Stimulated activated CD4-positive, alpha-beta T cell treated with anti-CD3 and anti-CD28 coated beads, Interleukin-15, amount 100 ng/mL, for 48 hours (primary cell): ENCODE measurements around the gene SNRNP70.
"Not testable (repeated sequence)": the region's sequence is repeated elsewhere in the genome, so short reads cannot be mapped to it uniquely, and the experiment has no call there.

Experiments
- DNase-seq, 2 donors: peaks; one replicate each; pipeline ENCODE4 v3.0.0-alpha.2; 2020; ENCODE audit warnings: low read depth in 2 of 2

The SNRNP70 gene

GRCh38 chr19:49085020-49085867 lies at the start of gene SNRNP70:
TSS of gene SNRNP70 (plus strand) at chr19:49085451. CDS start at chr19:49086415, 964 bp downstream.
- peak; percentile 98 for DNase-seq

- DNase-seq: peak; percentile 60 to 68
These were observed 48.4 kb upstream of the SNRNP70 start, which contains the start of gene CGB1 for GRCh38 chr19:49036815-49037214. TSS of gene CGB1 (minus strand) at chr19:49036895. CDS start at chr19:49036711, 184 bp downstream.

GRCh38 chr19:49038111-49038510 lies 47.1 kb upstream of the SNRNP70 start:
- not testable (repeated sequence) for DNase-seq

- DNase-seq: not testable (repeated sequence)
These were observed 46.5 kb upstream of the SNRNP70 start for GRCh38 chr19:49038557-49039276.

- not testable (repeated sequence) for DNase-seq
These were observed 45.5 kb upstream of the SNRNP70 start for GRCh38 chr19:49039736-49040135.

GRCh38 chr19:49042177-49042576 lies 43.1 kb upstream of the SNRNP70 start:
- DNase-seq: no peak

- not testable (repeated sequence) for DNase-seq
These were observed 42.6 kb upstream of the SNRNP70 start for GRCh38 chr19:49042666-49043065.

- not testable (repeated sequence) for DNase-seq
These were observed 41.7 kb upstream of the SNRNP70 start, which contains the start of gene CGB5 for GRCh38 chr19:49043548-49043947. TSS of gene CGB5 (plus strand) at chr19:49043848. CDS start at chr19:49044210, 362 bp downstream.

- DNase-seq: not testable (repeated sequence)
These were observed 36.2 kb upstream of the SNRNP70 start, which contains the start of gene CGB8 for GRCh38 chr19:49049011-49049410. TSS of gene CGB8 (minus strand) at chr19:49049111. CDS start at chr19:49048739, 372 bp downstream.

- DNase-seq: not testable (repeated sequence)
These were observed 35.4 kb upstream of the SNRNP70 start for GRCh38 chr19:49049834-49050233.

- DNase-seq: not testable (repeated sequence)
These were observed 34.7 kb upstream of the SNRNP70 start for GRCh38 chr19:49050376-49051033.

GRCh38 chr19:49056101-49056901 lies 28.9 kb upstream of the SNRNP70 start:
- DNase-seq: peak in 1 of 2 donors; percentile 22

- DNase-seq: not testable (repeated sequence)
These were observed 28.2 kb upstream of the SNRNP70 start for GRCh38 chr19:49056902-49057596.

GRCh38 chr19:49057636-49058234 lies 27.5 kb upstream of the SNRNP70 start, which contains the start of gene CGB7:
TSS of gene CGB7 (minus strand) at chr19:49057749. CDS start at chr19:49055375, 2,374 bp downstream.
- DNase-seq: peak in 1 of 2 donors; percentile 16

GRCh38 chr19:49058562-49058961 lies 26.7 kb upstream of the SNRNP70 start:
- DNase-seq: peak in 1 of 2 donors; percentile 26

GRCh38 chr19:49059053-49059452 lies 26.2 kb upstream of the SNRNP70 start:
- no peak for DNase-seq

GRCh38 chr19:49061000-49061399 lies 24.3 kb upstream of the SNRNP70 start:
- DNase-seq: no peak

GRCh38 chr19:49061445-49061844 lies 23.8 kb upstream of the SNRNP70 start:
- no peak for DNase-seq

- DNase-seq: no peak
These were observed 21.1 kb upstream of the SNRNP70 start for GRCh38 chr19:49064029-49064629.
